ENCODE data around the gene TRAF7. TPM values are rescaled to one million over a fixed set of nuclear protein-coding genes. Genes with fewer than 3 reads are reported as not detected.

Gene TRAF7
- total and polyA plus RNA-seq, 2 of the 8 experiments (the other 6 are each of a cell fraction or from before 2014, with no cell fraction given) = 96.8 to 148 TPM

GRCh38 chr16:2184346-2184745 is 28.8 kb downstream of the TRAF7 start (continued):
- TF ChIP-seq JUND (IDR thresholded peaks at IDR 0.05; ENCODE audit: low read length) (no peak), CTCF (IDR thresholded peaks at IDR 0.05; ENCODE audit: control extremely low read depth in 1 of 3, insufficient read depth in 1 of 3, low read depth in 1 of 3, low read length in 3 of 3) (no peak), KDM5A (IDR thresholded peaks at IDR 0.05; ENCODE audit: low read length) (no peak), SP1 (IDR thresholded peaks at IDR 0.05; ENCODE audit: low read depth, low read length) (no peak)
